Measurements from ENCODE around the gene DNAJC4. TPM values are rescaled to one million over a fixed set of nuclear protein-coding genes. Genes with fewer than 3 reads are reported as not detected.

DNAJC4 gene
- total and polyA plus RNA-seq, 9 of the 15 experiments (the other 6 are each of a cell fraction or from before 2014, with no cell fraction given), result 4.0 to 32.6 (median 19.9) TPM

- TF ChIP-seq ZNF407 (IDR thresholded peaks at IDR 0.05; ENCODE audit: low read depth), result no peak
- TF ChIP-seq, protein P1, sequence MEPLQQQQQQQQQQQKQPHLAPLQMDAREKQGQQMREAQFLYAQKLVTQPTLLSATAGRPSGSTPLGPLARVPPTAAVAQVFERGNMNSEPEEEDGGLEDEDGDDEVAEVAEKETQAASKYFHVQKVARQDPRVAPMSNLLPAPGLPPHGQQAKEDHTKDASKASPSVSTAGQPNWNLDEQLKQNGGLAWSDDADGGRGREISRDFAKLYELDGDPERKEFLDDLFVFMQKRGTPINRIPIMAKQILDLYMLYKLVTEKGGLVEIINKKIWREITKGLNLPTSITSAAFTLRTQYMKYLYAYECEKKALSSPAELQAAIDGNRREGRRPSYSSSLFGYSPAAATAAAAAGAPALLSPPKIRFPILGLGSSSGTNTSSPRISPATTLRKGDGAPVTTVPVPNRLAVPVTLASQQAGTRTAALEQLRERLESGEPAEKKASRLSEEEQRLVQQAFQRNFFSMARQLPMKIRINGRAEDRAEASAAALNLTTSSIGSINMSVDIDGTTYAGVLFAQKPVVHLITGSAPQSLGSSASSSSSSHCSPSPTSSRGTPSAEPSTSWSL (CRISPR knock-in tag; IDR thresholded peaks at IDR 0.05; ENCODE audit: borderline replicate concordance), result no peak
- TF ChIP-seq IRF1 (CRISPR knock-in tag; IDR thresholded peaks at IDR 0.05; ENCODE audit: borderline replicate concordance), result no peak
- TF ChIP-seq HDGF (IDR thresholded peaks at IDR 0.05), result no peak
- TF ChIP-seq ZBTB33 (CRISPR knock-in tag; IDR thresholded peaks at IDR 0.05), result no peak
- no peak for TF ChIP-seq KLF6 (CRISPR knock-in tag; IDR thresholded peaks at IDR 0.05; ENCODE audit: borderline replicate concordance)
- peak; percentile 53; the same call in 1 of the 2 replicates for TF ChIP-seq RB1 (IDR thresholded peaks at IDR 0.05; ENCODE audit: low read depth)
- TF ChIP-seq RBM15 (IDR thresholded peaks at IDR 0.05; ENCODE audit: insufficient read depth, low read length), result no peak
- no peak for TF ChIP-seq SRSF3 (IDR thresholded peaks at IDR 0.05; ENCODE audit: insufficient read depth, low read length)
- no peak for TF ChIP-seq TEAD4 (IDR thresholded peaks at IDR 0.05; ENCODE audit: low read length)
- TF ChIP-seq TEAD4 (CRISPR knock-in tag; IDR thresholded peaks at IDR 0.05; ENCODE audit: borderline replicate concordance), result no peak
- peak; percentile 63 for TF ChIP-seq POLR2B (IDR thresholded peaks at IDR 0.05; ENCODE audit: low read depth, partially characterized antibody)
Observed at GRCh38 chr11:64269540-64270220, 39.3 kb downstream of the DNAJC4 start (continued).
